IMR-90 (cell line): ENCODE data around the gene RNF175. TPM values are rescaled to one million over a fixed set of nuclear protein-coding genes. Genes with fewer than 3 reads are reported as not detected.

Experiments used
- ATAC-seq: fragments of 200-7000 bp; cut with Tn5 transposase; 2 replicates; pipeline ENCODE4 v1.9.1; 2020; ENCODE audit warnings: low read depth, mild to moderate bottlenecking, moderate library complexity
- BruUV-seq: library from RNA; stranded (reverse); fragments of 400-500 nt; replicated peaks from 2 replicates; lab custom pipeline; 2021; lab: Mats Ljungman, UMichigan
- CTCF ChIA-PET: fragments of 300-600 bp; formaldehyde crosslinking; extraction: SDS; loops from one replicate; lab custom pipeline; 2021; ENCODE audit warnings: antibody characterized with exemption; lab: Yijun Ruan, JAX
- POLR2A ChIA-PET: fragments of 300-600 bp; sonication (Branson Sonifier 250); formaldehyde crosslinking; loops from one replicate; lab custom pipeline; 2022; ENCODE audit warnings: antibody characterized with exemption; ENCODE audit not compliant: unreplicated experiment; lab: Charles Lee
- DNase-seq: peaks from one replicate; pipeline ENCODE4 v3.0.0; 2013
- H2AFZ ChIP-seq: replicated peaks from 2 replicates; pipeline ENCODE3; 2013; ENCODE audit warnings: low read length, mild to moderate bottlenecking; ENCODE audit not compliant: poor library complexity
- H2AK5ac ChIP-seq: 2 replicates; pipeline ENCODE4 v1.6.1; 2013; ENCODE audit warnings: low read depth, low read length, inconsistent platforms
- H2AK9ac ChIP-seq: replicated peaks from 2 replicates; pipeline ENCODE3; 2013; ENCODE audit warnings: mild to moderate bottlenecking, low read depth, low read length, moderate library complexity; ENCODE audit not compliant: poor library complexity
- H2BK120ac ChIP-seq: 2 replicates; pipeline ENCODE4 v1.6.1; 2013; ENCODE audit warnings: low read depth, low read length, inconsistent platforms
- H2BK15ac ChIP-seq: 3 replicates; pipeline ENCODE4 v1.6.1; 2013; ENCODE audit warnings: low read depth, low read length, inconsistent platforms
- H2BK20ac ChIP-seq: 2 replicates; pipeline ENCODE4 v1.6.1; 2013; ENCODE audit warnings: low read depth, mild to moderate bottlenecking, inconsistent platforms, low read length, moderate library complexity
- H2BK5ac ChIP-seq: 2 replicates; pipeline ENCODE4 v1.6.1; 2013; ENCODE audit warnings: mild to moderate bottlenecking, low read depth, low read length, inconsistent platforms; ENCODE audit not compliant: poor library complexity, severe bottlenecking
- H3K14ac ChIP-seq: replicated peaks from 2 replicates; pipeline ENCODE4 v1.6.1; 2013; ENCODE audit warnings: low read depth, low read length, inconsistent platforms
- H3K18ac ChIP-seq: 2 replicates; pipeline ENCODE4 v1.6.1; 2013; ENCODE audit warnings: low read depth, low read length, control low read depth
- H3K23ac ChIP-seq: 2 replicates; pipeline ENCODE4 v1.6.1; 2013; ENCODE audit warnings: low read depth, low read length, inconsistent platforms
- H3K27ac ChIP-seq: 2 replicates; pipeline ENCODE4 v1.5.1; 2013; ENCODE audit warnings: mild to moderate bottlenecking, control low read depth, low read length; ENCODE audit not compliant: insufficient read depth
- H3K27me3 ChIP-seq: 2 replicates; pipeline ENCODE4 v1.6.1; 2013; ENCODE audit warnings: low read length; ENCODE audit not compliant: control insufficient read depth, insufficient read depth
- H3K36me3 ChIP-seq: 2 replicates; pipeline ENCODE4 v1.6.1; 2013; ENCODE audit warnings: low read length, mixed read lengths; ENCODE audit not compliant: control insufficient read depth, insufficient read depth
- H3K4ac ChIP-seq: 2 replicates; pipeline ENCODE4 v1.6.1; 2013; ENCODE audit warnings: low read depth, low read length, inconsistent platforms
- H3K4me1 ChIP-seq: 2 replicates; pipeline ENCODE4 v1.6.1; 2013; ENCODE audit warnings: low read length, mixed read lengths; ENCODE audit not compliant: control insufficient read depth, insufficient read depth
- H3K4me2 ChIP-seq: 2 replicates; pipeline ENCODE4 v1.6.1; 2013; ENCODE audit warnings: low read depth, mild to moderate bottlenecking, control low read depth, low read length, moderate library complexity
- H3K4me3 ChIP-seq: 2 replicates; pipeline ENCODE4 v1.5.1; 2013; ENCODE audit warnings: low read depth, mild to moderate bottlenecking, control low read depth, low read length, moderate library complexity; ENCODE audit not compliant: insufficient read depth
- H3K56ac ChIP-seq: 2 replicates; pipeline ENCODE4 v1.6.1; 2013; ENCODE audit warnings: low read length, inconsistent platforms; ENCODE audit not compliant: insufficient read depth; ENCODE audit errors: extremely low read depth
- H3K79me1 ChIP-seq, 2 experiments: 2 replicates each; pipeline ENCODE4 v1.6.1; 2013; ENCODE audit warnings: low read length in 2 of 2, inconsistent platforms in 1 of 2, low read depth in 1 of 2
- H3K9ac ChIP-seq: 2 replicates; pipeline ENCODE4 v1.6.1; 2013; ENCODE audit warnings: low read depth, low read length, control low read depth
- H3K9me1 ChIP-seq: 2 replicates; pipeline ENCODE4 v1.6.1; 2013; ENCODE audit warnings: low read length, inconsistent platforms; ENCODE audit not compliant: insufficient read depth
- H3K9me3 ChIP-seq: 2 replicates; pipeline ENCODE4 v1.6.1; 2013; ENCODE audit warnings: low read length; ENCODE audit not compliant: control insufficient read depth, insufficient read depth
- H4K20me1 ChIP-seq: 2 replicates; pipeline ENCODE4 v1.6.1; 2013; ENCODE audit warnings: low read length, inconsistent platforms; ENCODE audit not compliant: insufficient read depth
- H4K5ac ChIP-seq: 2 replicates; pipeline ENCODE4 v1.6.1; 2013; ENCODE audit warnings: mild to moderate bottlenecking, low read depth, low read length, control low read depth
- H4K8ac ChIP-seq, 2 experiments: 2 replicates each; pipeline ENCODE4 v1.6.1; 2013; ENCODE audit warnings: low read depth in 2 of 2, low read length in 2 of 2, control low read depth in 1 of 2, inconsistent platforms in 1 of 2
- H4K91ac ChIP-seq: 2 replicates; pipeline ENCODE4 v1.6.1; 2013; ENCODE audit warnings: low read depth, low read length, inconsistent platforms; ENCODE audit not compliant: insufficient read depth
- BHLHE40 ChIP-seq: fragments of 150-350 bp; IDR thresholded peaks from 2 replicates; pipeline ENCODE4 v1.6.1; 2016; ENCODE audit warnings: mild to moderate bottlenecking, low read depth, low read length
- FOS ChIP-seq: fragments of 150-350 bp; IDR thresholded peaks from 2 replicates; pipeline ENCODE4 v1.6.1; 2016; ENCODE audit warnings: low read depth, low read length
- WGBS, 2 experiments: methylation state at CpG; one replicate each; pipeline versions ENCODE4 v1.1.5 to v1.1.7; 2013; ENCODE audit warnings: missing lambda C conversion rate in 2 of 2; ENCODE audit not compliant: insufficient read length in 1 of 2; ENCODE audit errors: extremely low coverage in 2 of 2; 5-methylcytosine and 5-hydroxymethylcytosine counted together
- dilution Hi-C: fragments of 300-500 bp; cut with HindIII; formaldehyde crosslinking; loops from one replicate; pipeline ENCODE4 v1.14.3; 2018; ENCODE audit warnings: low sequenced_read_pairs; ENCODE audit not compliant: unreplicated experiment
- in situ Hi-C: fragments of 300-500 bp; cut with MboI; formaldehyde crosslinking; loops from 3 replicates; pipeline ENCODE4 v1.14.3; 2019; ENCODE audit warnings: low sequenced_read_pairs, inconsistent platforms, mixed read lengths
- intact Hi-C: fragments of 100-400 bp; cut with micrococcal nuclease; formaldehyde crosslinking; loops from 2 replicates; pipeline ENCODE4 v1.10.0; 2022
- polyA plus RNA-seq, 3 experiments: library from polyadenylated mRNA; depleted of rRNA; stranded (reverse); fragments of >200 nt; gene quantifications; 2 replicates each; pipeline ENCODE4 v1.2.3, GENCODE V29; 2012; ENCODE audit warnings: low replicate concordance in 1 of 3
- total RNA-seq: library from RNA; depleted of rRNA; stranded (reverse); fragments of >200 nt; gene quantifications from 2 replicates; pipeline ENCODE4 v1.2.3, GENCODE V29; 2012

RNF175 gene
- total and polyA plus RNA-seq, 2 of the 4 experiments (the other 2 are of a cell fraction), result not detected

GRCh38 chr4:153676984-153677383, 82.8 kb downstream of the RNF175 start:
- H3K14ac ChIP-seq, result no peak overlapping the region
- peak; percentile 63 for DNase-seq
- H3K27me3 ChIP-seq, result peaks cover 5% of the 10 kb centered on the region; the same call in 1 of the 2 replicates
- no CpG with 5 or more reads among the region's 1 CpG for WGBS, 2 experiments
- peaks cover 2% of the 10 kb centered on the region; the same call in 1 of the 2 replicates for H3K4me1 ChIP-seq
- no peaks in the 10 kb centered on the region for H3K79me1 ChIP-seq
- H3K27ac ChIP-seq, result no peak overlapping the region
- POLR2A ChIA-PET, result no interaction called here
- no peak overlapping the region for H2AK9ac ChIP-seq
- H2BK15ac ChIP-seq, result no peak overlapping the region
- peak; percentile 79 for ATAC-seq
- H3K23ac ChIP-seq, result no peak overlapping the region
- BruUV-seq, result no TSS peak
- H3K9ac ChIP-seq, result no peak overlapping the region
- dilution Hi-C loops, result no loop called here
- no peak for TF ChIP-seq BHLHE40
- peak; percentile 12; the same call in 1 of the 2 replicates for TF ChIP-seq FOS
- no peak overlapping the region for H4K8ac ChIP-seq
- no peak overlapping the region for H3K18ac ChIP-seq
- no peak overlapping the region for H2BK120ac ChIP-seq
- H2AK5ac ChIP-seq, result no peak overlapping the region
- H4K91ac ChIP-seq, result no peak overlapping the region
- no peak overlapping the region for H2BK20ac ChIP-seq
- in situ Hi-C loops, result no loop called here
- no peaks in the 10 kb centered on the region for H4K20me1 ChIP-seq
- CTCF ChIA-PET, result no interaction called here
- no peak overlapping the region for H3K4ac ChIP-seq
- no peaks in the 10 kb centered on the region for H3K9me1 ChIP-seq
- no peak overlapping the region for H4K5ac ChIP-seq
- no peak overlapping the region for H3K56ac ChIP-seq
- no peak overlapping the region for H2AFZ ChIP-seq
- no peak overlapping the region for H2BK5ac ChIP-seq
- intact Hi-C loops, result no loop called here
- H3K4me2 ChIP-seq, result no peak overlapping the region
- no peak overlapping the region for H3K4me3 ChIP-seq
- H3K9me3 ChIP-seq, result no peaks in the 10 kb centered on the region
- no peaks in the 10 kb centered on the region for H3K36me3 ChIP-seq
